Thyroid gland (tissue), 4 donors: ENCODE measurements around the gene LRP1. TPM values are rescaled to one million over a fixed set of nuclear protein-coding genes. Genes with fewer than 3 reads are reported as not detected.

ENCODE experiments used
- DNase-seq, 2 donors: peaks; one replicate each; pipeline ENCODE4 v3.0.0-alpha.2; 2019
- H3K27ac ChIP-seq, 3 donors: fragments of 200-600 bp; sonication (generic); 1 replicate in 2 of 3; 2 replicates in 1 of 3; pipeline ENCODE4 v1.5.1; 2016 to 2019; ENCODE audit warnings: mild to moderate bottlenecking in 1 of 3, moderate library complexity in 1 of 3
- H3K27me3 ChIP-seq: fragments of 200-600 bp; sonication (generic); one replicate; pipeline ENCODE4 v1.5.1; 2019
- H3K36me3 ChIP-seq, 2 donors: fragments of 200-600 bp; sonication (generic); one replicate each; pipeline ENCODE4 v1.5.1; 2016 to 2019
- H3K4me1 ChIP-seq, 2 donors: fragments of 200-600 bp; sonication (generic); one replicate each; pipeline ENCODE4 v1.5.1; 2017 to 2019
- H3K4me3 ChIP-seq, 3 donors: fragments of 200-600 bp; sonication (generic); replicated peaks in 1 of 3; 1 replicate in 2 of 3; 2 replicates in 1 of 3; pipeline ENCODE4 v1.5.1; 2016; ENCODE audit warnings: mild to moderate bottlenecking in 1 of 3
- H3K9me3 ChIP-seq: fragments of 200-600 bp; sonication (generic); one replicate; pipeline ENCODE4 v1.5.1; 2017
- POLR2A ChIP-seq, 2 donors: fragments of 450-650 bp; IDR thresholded peaks; one replicate each; pipeline ENCODE4 v1.6.1; 2017; ENCODE audit warnings: antibody characterized with exemption in 2 of 2, mild to moderate bottlenecking in 2 of 2, moderate library complexity in 1 of 2
- WGBS, 2 donors: methylation state at CpG; one replicate each; pipeline ENCODE4 v1.1.5; 2017; 5-methylcytosine and 5-hydroxymethylcytosine counted together
- intact Hi-C: fragments of 100-400 bp; cut with DNase I; formaldehyde crosslinking; loops from one replicate; pipeline ENCODE4 v1.15.1; 2023
- total RNA-seq, 4 donors: library from RNA; depleted of rRNA; stranded (reverse); fragments of >200 nt; gene quantifications; one replicate each; pipeline ENCODE4 v1.2.3, GENCODE V29; 2016
- TF ChIP-seq, protein P1 (sequence below), 6 experiments: fragments of 200-600 bp in 3 of 6; fragments of 450-650 bp in 3 of 6; sonication (generic) in 3 of 6; IDR thresholded peaks; one replicate each; pipeline ENCODE4 v1.5.1; 2016 to 2019; ENCODE audit warnings: antibody characterized with exemption in 6 of 6, mild to moderate bottlenecking in 2 of 6, inconsistent platforms in 1 of 6, moderate library complexity in 1 of 6

The LRP1 gene
- total RNA-seq, 4 donors from 2014 or later: 98.5 to 161 (median 118) TPM

DNA sequence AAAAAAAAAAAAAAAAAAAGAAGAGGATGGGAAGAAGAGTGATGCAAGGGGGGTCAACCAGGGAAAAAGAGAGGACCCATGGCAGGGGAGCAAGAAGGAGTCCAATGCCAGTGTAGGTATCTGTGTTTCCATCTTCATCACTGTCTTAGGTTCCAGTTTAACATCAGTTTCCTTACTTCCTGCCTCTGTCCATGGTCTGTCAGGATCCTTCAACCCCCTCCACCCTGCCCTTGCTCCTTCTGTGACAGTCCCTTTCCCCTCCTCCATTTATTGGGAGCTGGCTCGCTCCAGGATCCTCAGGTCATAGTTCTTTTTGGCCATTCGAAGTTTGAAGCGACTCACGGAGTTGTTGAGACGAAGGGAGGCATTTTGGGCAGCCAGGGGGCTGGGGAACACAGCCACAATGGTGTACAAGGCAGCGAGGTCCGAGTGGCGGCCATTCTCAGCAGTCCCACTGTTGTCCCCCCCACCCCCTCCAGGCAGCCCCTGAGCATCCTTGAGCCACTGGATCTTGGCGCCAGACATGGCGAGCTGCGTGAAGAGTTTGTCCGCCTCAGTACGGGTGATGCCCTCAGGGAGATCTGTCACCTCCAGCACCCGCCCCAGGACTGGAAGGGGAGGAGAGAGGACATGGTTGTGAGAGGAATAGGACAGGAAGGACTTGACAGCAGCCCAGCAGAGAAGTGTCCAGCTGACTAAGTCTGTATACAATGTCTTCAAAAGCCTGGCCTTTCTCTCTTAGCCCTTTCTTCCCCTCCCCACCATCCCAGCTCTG, 126.4 kb downstream of the LRP1 start:
- no peak overlapping the region for H3K27ac ChIP-seq
- H3K4me3 ChIP-seq: no peak overlapping the region
- H3K4me1 ChIP-seq: no peaks in the 10 kb centered on the region
- H3K9me3 ChIP-seq: no peaks in the 10 kb centered on the region
- TF ChIP-seq POLR2A (IDR thresholded peaks at IDR 0.05): no peak
- TF ChIP-seq, protein P1, sequence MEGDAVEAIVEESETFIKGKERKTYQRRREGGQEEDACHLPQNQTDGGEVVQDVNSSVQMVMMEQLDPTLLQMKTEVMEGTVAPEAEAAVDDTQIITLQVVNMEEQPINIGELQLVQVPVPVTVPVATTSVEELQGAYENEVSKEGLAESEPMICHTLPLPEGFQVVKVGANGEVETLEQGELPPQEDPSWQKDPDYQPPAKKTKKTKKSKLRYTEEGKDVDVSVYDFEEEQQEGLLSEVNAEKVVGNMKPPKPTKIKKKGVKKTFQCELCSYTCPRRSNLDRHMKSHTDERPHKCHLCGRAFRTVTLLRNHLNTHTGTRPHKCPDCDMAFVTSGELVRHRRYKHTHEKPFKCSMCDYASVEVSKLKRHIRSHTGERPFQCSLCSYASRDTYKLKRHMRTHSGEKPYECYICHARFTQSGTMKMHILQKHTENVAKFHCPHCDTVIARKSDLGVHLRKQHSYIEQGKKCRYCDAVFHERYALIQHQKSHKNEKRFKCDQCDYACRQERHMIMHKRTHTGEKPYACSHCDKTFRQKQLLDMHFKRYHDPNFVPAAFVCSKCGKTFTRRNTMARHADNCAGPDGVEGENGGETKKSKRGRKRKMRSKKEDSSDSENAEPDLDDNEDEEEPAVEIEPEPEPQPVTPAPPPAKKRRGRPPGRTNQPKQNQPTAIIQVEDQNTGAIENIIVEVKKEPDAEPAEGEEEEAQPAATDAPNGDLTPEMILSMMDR (IDR thresholded peaks at IDR 0.05): no peak
- intact Hi-C loops: no loop called here
- DNase-seq: no peak
- peaks cover 36 to 38% of the 10 kb centered on the region in 2 donors for H3K36me3 ChIP-seq
- WGBS, 2 donors: 93 to 94% methylated on average over 7 to 14 of the region's 14 CpGs
- H3K27me3 ChIP-seq: no peaks in the 10 kb centered on the region

DNA sequence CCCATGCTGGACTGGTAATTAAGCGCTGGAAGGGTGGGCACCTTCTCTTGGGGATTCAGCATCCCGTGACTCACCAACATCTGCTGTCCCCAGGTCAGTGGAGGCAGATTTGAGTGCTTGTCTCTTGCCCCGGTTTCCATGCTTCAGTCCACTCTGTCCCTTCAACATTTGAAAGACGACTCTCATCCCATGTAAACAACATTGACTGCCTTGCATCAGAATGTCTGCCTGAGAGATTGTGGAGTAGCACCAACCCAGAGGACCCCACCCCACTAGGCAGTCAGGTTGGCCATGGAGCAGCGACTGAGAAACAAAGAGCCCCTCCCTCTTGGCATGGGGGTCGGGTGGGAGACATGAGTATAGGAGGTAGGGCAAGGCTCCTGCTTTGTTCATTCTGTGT, 127.6 kb downstream of the LRP1 start:
- Histone ChIP-seq H3K36me3 (peaks cover 38 to 45% of the 10 kb centered on the region in 2 donors), H3K27me3 (no peaks in the 10 kb centered on the region), H3K27ac (no peak overlapping the region), H3K4me1 (no peaks in the 10 kb centered on the region), H3K4me3 (no peak overlapping the region), H3K9me3 (no peaks in the 10 kb centered on the region)
- WGBS, 2 donors: 87 to 92% methylated on average over 6 of the region's 6 CpGs
- TF ChIP-seq POLR2A (IDR thresholded peaks at IDR 0.05): no peak
- TF ChIP-seq, protein P1 (IDR thresholded peaks at IDR 0.05): no peak
- DNase-seq: no peak
- intact Hi-C loops: no loop called here

DNA sequence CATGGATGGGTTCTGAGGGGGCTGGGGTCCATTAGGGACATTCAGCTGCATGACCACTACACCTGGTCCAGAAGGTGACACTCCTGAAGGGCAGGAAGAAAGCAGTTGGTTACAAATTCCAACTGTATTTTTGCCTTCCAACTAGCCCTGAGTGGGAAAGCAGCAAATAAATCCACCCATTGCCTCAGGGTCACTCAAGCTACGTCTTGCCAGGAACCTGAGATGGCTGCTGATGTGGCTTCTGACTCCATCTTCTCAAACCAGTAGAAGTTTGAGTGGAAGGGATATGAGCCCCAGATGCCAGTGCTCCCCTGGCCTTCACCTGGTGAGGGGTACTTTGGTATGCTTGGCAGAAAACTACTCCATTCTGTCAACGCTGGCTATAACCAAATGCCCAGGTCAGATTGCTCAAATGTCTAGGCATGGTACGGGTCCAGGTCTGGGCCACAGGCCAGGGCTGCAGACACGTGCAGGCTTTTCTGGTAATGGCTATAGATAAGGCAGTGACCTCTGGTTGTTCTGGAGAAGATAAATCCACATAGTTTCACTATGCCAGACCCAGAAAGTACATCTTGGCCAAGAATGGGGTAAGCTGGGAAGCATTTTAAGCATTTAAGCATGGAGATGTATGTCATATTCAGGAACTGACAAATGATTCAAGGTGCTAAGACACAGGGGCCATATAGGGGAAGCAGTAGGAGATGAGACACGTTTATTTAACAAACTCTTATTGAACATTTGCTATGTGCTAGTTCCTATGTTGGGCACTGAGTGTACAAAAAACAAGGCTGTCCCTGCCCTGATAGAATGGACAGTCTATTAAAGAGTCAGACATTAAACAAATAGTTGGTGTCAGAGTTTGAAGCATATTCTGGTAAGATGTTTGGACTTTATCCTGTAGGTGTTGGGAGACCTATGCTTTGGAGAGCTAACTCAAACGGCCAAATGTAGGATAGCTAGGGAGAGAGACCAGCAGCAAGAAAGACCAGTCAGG, 131.0 kb downstream of the LRP1 start:
- Histone ChIP-seq H3K36me3 (peaks cover 42 to 45% of the 10 kb centered on the region in 2 donors), H3K4me1 (no peaks in the 10 kb centered on the region), H3K4me3 (no peak overlapping the region), H3K27ac (no peak overlapping the region), H3K9me3 (no peaks in the 10 kb centered on the region), H3K27me3 (no peaks in the 10 kb centered on the region)
- intact Hi-C loops: no loop called here
- TF ChIP-seq, protein P1 (IDR thresholded peaks at IDR 0.05): no peak
- TF ChIP-seq POLR2A (IDR thresholded peaks at IDR 0.05): no peak
- WGBS, 2 donors: 71 to 92% methylated on average over 6 of the region's 6 CpGs
- no peak for DNase-seq

DNA sequence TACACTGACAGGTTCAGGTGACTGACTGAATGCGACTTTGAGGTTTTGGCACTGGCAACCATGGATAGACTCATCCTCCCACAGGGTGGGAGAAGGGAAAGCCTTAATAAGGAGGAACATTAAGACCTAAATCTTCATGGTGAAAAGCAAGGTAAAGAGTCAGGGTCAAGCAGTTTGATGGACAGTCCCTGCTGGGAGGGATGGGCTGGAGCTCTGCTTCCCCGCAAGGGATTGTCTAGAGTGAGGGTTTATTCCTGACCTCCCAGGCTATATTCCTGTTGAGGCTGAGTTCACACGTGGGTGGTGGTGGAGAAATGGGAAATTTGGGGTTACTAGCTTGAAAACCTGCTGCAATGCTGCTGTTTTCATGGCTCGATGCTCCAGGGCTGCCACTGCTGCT, 132.1 kb downstream of the LRP1 start:
- Histone ChIP-seq H3K4me3 (no peak overlapping the region), H3K36me3 (peaks cover 36 to 48% of the 10 kb centered on the region in 2 donors), H3K9me3 (no peaks in the 10 kb centered on the region), H3K27ac (no peak overlapping the region), H3K4me1 (no peaks in the 10 kb centered on the region), H3K27me3 (no peaks in the 10 kb centered on the region)
- no peak for TF ChIP-seq POLR2A (IDR thresholded peaks at IDR 0.05)
- TF ChIP-seq, protein P1 (IDR thresholded peaks at IDR 0.05): no peak
- intact Hi-C loops: no loop called here
- 82 to 87% methylated on average over 4 of the region's 4 CpGs for WGBS, 2 donors
- no peak for DNase-seq
